CD4-positive, alpha-beta T cell treated with Interleukin-15 for 1 hour (primary cell): ENCODE results near the gene RAC2.
A peak's percentile ranks its signal among the peaks of the same experiment; 100 is the strongest.
"Not testable (repeated sequence)": the region's sequence is repeated elsewhere in the genome, so short reads cannot be mapped to it uniquely, and the experiment has no call there.

Experiments used
- DNase-seq: peaks from one replicate; pipeline ENCODE4 v3.0.0-alpha.2; 2020

Gene RAC2

DNA sequence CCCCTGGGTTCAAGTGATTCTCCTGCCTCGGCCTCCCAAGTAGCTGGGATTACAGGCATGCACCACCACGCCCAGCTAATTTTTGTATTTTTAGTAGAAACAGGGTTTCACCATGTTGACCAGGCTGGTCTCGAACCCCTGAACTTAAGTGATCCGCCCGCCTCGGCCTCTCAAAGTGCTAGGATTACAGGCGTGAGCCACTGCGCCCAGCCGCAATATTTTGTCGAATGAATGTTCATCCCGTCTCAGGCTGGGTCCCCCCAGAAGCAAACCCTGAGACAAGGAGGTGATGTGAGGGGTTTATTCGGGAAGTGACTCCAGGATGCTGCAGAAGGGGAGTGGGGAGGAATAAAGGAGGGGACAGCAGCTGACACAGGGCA lies 10.7 kb downstream of the RAC2 start:
- DNase-seq = not testable (repeated sequence)

GRCh38 chr22:37232140-37232998 lies 11.7 kb downstream of the RAC2 start:
- DNase-seq = peak; percentile 17

DNA sequence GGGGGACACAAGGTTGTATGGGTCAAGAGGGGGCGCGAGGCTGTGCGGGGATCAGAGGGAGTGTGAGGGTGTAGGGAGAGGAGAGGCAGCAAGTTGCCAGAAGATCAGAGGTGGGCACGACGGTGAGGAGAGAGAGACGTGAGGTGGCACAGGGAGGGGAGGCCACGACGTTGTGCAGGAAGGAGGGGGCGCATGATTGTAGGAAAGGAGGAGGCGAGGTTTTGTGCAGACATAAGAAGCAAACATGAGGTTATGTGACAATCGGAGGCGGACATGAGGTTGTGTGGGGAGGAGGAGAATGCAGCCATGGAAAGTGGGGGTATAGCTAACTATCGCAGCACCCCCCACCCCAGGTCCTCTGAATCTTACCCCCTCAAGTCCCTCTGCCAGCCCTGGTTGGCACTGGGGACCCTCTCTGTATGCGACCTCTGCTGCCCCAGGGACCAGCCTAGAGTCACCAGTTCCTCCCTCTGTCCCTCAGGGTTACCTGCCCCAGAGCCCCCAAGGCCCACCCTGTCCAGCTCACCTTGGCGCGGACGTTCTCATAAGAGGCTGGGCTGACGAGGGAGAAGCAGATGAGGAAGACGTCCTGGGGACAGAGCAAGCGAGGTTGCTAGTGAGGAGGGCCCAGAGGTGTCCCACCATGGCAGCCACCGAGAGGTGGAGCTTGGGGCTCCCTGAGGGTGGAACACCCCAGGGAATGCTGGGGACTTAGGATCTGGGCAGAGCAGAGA lies 12.5 kb downstream of the RAC2 start:
- DNase-seq = peak; percentile 46

- peak; percentile 56 for DNase-seq
These were observed 13.2 kb downstream of the RAC2 start for GRCh38 chr22:37230673-37231405.

DNA sequence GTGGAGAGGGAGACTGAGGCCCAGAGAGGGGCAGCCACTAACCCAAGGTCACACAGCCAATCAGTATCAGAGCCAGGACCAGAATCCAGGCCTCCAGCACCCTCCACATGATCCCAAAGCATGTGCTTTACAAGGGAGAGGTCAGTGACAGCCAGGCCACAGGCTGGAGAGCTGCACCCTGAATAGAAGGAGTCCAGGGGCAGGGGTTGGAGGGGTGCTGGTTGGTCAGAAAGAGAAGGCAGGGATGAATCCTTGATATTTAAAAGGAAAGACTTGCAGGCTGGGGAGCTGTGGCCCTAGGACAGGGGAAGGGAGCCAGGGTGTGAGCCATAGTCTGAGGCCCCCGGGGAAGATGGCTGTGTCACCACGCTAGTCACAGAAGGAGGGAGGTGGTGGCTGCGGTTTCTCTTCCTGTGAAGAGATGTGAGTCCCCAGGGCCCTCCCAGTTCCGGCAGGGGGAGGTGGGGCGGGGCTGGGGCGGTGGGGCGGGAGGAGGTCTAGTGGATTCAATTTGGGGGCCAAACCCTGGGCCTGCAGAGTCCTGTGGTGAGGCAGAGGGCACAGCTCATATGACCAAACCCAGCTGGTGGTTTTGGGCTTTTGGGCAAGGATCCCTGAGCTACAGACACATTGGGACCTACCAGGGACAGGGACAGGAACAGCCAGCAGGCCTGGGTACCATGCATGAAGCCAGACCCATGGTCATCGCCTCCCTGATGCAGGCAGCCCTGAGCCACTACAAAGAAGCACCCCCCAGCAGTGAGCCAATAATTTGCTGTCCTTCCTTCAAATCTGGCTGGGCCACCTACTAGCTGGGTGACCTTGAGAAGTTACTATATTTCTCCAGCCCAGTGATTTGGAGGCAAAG lies 14.0 kb downstream of the RAC2 start:
- peak; percentile 90 for DNase-seq

GRCh38 chr22:37229012-37229804 lies 14.9 kb downstream of the RAC2 start:
- peak; percentile 36 for DNase-seq

GRCh38 chr22:37228106-37229011 lies 15.7 kb downstream of the RAC2 start:
- DNase-seq = peak; percentile 71

DNA sequence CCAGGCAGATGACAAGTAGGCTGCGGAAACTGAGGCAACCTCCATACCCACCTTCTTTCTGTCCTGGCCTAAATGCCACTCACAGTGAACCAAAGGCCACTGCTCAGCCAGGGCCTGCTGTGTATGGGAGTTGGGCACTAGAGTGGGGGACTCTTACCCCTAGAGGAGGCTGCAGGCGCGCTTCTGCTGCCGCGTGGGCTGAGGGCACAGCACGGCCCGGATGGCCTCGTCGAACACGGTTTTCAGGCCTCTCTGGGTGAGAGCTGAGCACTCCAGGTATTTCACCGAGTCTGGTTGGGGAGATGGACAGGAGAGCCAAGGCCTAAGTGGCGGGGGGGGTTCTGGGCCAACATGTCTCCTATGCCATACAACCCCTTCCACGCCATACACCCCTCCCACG lies 17.6 kb downstream of the RAC2 start:
- DNase-seq = no peak

DNA sequence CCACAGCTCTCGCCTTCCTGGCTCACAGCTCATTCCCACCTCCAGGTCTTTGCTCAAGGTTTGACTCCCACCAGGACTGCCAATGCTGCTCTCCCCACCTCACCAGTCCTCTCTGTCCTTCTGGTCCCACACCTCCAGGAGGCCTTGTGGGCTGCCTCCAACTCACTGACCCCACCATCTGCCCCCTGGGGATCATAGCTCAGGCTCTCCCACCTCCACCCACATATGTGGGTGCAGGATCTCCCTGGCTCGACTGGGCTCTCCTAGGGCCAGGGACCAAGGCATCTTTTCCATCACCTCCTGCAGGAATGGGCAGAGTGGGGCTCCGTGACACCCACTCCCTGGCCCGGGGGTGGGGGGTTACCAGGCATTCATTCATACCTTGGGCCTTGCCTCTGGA lies 18.0 kb downstream of the RAC2 start:
- DNase-seq = no peak

GRCh38 chr22:37225481-37225880 lies 18.6 kb downstream of the RAC2 start:
- peak; percentile 38 for DNase-seq

DNA sequence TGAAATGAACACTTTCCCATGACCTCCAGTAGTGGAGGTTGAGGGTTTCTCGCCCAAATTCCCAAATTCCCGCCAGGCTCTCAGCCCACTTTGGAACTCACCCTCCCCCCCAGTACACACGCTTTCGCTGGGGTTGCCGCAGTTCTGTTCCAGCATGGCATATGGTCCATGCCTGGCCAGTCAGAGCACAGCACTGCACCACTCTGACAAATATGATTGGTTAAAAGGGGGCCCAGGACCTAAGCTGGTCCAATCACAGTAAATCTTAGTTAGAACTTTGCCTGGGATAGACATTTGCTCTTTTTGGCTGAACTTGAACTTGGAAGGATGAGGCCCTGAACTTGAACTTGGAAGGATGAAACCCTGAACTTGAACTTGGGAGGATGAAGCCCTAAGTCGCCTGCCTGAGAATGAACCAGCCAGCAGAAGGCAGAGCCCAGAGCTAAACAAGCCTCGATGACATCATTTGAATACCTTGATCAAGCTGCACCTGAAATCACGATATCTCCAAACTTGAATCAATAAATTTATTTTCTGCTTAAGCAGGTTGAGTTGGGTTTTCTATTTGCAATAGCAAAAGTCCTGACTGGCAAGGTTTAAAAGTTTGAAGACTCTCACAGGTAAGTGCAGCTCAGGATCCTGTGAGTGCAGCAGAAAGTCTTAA lies 19.2 kb downstream of the RAC2 start:
- no peak for DNase-seq

- DNase-seq = no peak
These were observed 20.0 kb downstream of the RAC2 start for GRCh38 chr22:37223965-37224551.

GRCh38 chr22:37222440-37222971 lies 21.6 kb downstream of the RAC2 start:
- peak; percentile 47 for DNase-seq

- no peak for DNase-seq
These were observed 22.4 kb downstream of the RAC2 start for GRCh38 chr22:37221424-37222333.

DNA sequence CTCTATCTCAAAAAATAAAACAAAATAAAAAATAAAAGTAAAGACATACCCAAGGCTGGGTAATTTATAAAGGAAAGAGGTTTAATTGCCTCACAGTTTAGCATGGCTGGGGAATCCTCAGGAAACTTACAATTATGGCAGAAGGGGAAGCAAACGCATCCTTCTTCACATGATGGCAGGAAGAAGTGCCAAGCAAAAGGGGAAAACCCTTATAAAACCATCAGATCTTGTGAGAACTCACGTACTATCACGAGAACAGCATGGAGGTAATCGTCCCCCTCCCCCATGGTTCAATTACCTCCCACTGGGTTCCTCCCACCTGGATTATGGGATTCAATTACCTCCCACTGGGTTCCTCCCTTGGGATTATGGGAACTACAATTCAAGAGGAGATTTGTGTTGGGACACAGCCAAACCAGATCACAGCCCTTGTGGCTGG lies 23.5 kb downstream of the RAC2 start:
- no peak for DNase-seq

- no peak for DNase-seq
These were observed 24.5 kb downstream of the RAC2 start for GRCh38 chr22:37219533-37219932.

DNA sequence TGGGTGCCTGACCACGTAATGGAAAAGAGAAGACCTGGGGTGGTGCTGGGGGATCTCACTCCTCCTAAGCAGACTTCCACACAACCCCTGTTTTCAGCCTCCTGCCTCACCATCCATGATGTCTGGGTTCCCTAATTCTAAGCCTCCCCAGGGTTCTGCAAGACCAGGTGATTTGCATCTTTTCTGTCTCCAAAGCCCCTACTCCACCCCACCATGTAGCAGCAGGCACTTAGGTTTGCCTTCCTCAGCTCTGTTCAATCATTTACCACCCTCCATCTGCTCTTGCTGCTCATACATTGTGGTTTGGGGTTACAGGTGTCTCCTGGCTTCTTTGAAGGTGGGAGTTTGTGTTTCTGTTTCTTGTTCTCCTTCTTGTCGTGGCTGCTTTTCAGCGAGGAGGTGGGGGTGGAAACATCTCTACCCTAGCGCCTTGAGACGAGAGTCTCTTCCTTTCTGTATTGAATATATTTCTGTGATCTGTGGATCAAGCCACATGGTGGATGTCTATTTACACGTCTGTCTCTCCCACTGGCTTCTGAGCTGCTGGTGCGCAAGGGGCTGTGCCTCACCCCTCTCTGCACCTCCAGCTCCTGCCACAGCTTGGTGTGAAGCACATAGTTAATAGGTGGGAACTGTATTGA lies 25.2 kb downstream of the RAC2 start:
- peak; percentile 81 for DNase-seq

DNA sequence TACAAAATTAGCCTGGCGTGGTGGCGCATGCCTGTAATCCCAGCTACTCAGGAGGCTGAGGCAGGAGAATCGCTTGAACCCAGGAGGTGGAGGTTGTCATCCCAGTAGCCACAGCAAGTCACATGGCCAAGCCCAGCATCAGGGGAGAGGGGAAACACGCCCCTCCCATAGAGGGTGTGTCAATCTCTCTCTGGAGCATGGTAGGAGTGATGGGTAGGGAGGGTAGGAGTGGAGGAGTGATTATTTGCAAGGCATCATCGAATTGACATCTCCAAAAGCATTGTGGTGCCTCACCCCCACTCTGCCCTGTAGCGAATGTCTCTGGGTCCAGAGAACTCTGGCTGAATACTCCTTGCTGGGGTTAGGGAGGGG lies 25.7 kb downstream of the RAC2 start:
- no peak for DNase-seq
